SK-N-SH (cell line): Measurements from ENCODE around the gene PEX10. TPM values are rescaled to one million over a fixed set of nuclear protein-coding genes. Genes with fewer than 3 reads are reported as not detected.

Source experiments
- CTCF ChIA-PET: fragments of 300-600, 350-600 bp; formaldehyde crosslinking; extraction: SDS; loops from one replicate; lab custom pipeline; 2021; lab: Yijun Ruan, JAX
- POLR2A ChIA-PET: fragments of 350-600 bp; sonication (Branson Sonifier 250); formaldehyde crosslinking; extraction: SDS; loops from one replicate; lab custom pipeline; 2020; ENCODE audit warnings: antibody characterized with exemption, inconsistent platforms; lab: Yijun Ruan, JAX
- DNase-seq: peaks from one replicate; pipeline ENCODE4 v3.0.0; 2012
- H2AFZ ChIP-seq: fragments of 200-600 bp; sonication (generic); 2 replicates; pipeline ENCODE4 v1.8.1; 2016; ENCODE audit warnings: antibody characterized with exemption, mild to moderate bottlenecking, low read depth
- H3F3A ChIP-seq: fragments of 200-600 bp; sonication (generic); replicated peaks from 2 replicates; pipeline ENCODE3; 2016; ENCODE audit warnings: antibody characterized with exemption, mild to moderate bottlenecking; ENCODE audit not compliant: insufficient read depth
- H3K27ac ChIP-seq, 2 experiments: fragments of 200-500 bp in 1 of 2; fragments of 200-600 bp in 1 of 2; sonication (Bioruptor generic) in 1 of 2; sonication (generic), shearing (Covaris generic) in 1 of 2; 2 replicates each; pipeline versions ENCODE4 v1.5.1 to v1.6.1; 2014 to 2016; ENCODE audit warnings: low read depth in 2 of 2, inconsistent platforms in 1 of 2, low read length in 1 of 2, mild to moderate bottlenecking in 1 of 2, mixed read lengths in 1 of 2
- H3K27me3 ChIP-seq: fragments of 200-600 bp; sonication (generic), shearing (Covaris generic); 2 replicates; pipeline ENCODE4 v1.6.1; 2016; ENCODE audit warnings: mixed run types; ENCODE audit not compliant: insufficient read depth
- H3K36me3 ChIP-seq, 2 experiments: fragments of 200-500 bp in 1 of 2; fragments of 200-600 bp in 1 of 2; sonication (Bioruptor generic) in 1 of 2; sonication (generic) in 1 of 2; replicated peaks in 1 of 2; 2 replicates each; pipeline versions ENCODE3 to v1.5.1; 2014 to 2016; ENCODE audit warnings: low read length in 1 of 2, mild to moderate bottlenecking in 1 of 2; ENCODE audit not compliant: insufficient read depth in 2 of 2, control insufficient read depth in 1 of 2
- H3K4me1 ChIP-seq, 2 experiments: fragments of 200-500 bp in 1 of 2; fragments of 200-600 bp in 1 of 2; sonication (Bioruptor generic) in 1 of 2; sonication (generic), shearing (Covaris generic) in 1 of 2; 2 replicates each; pipeline versions ENCODE4 v1.5.1 to v1.6.1; 2014 to 2016; ENCODE audit warnings: low read depth in 1 of 2, low read length in 1 of 2, mixed run types in 1 of 2; ENCODE audit not compliant: insufficient read depth in 2 of 2, control insufficient read depth in 1 of 2
- H3K4me2 ChIP-seq: fragments of 200-600 bp; sonication (generic), shearing (Covaris generic); 2 replicates; pipeline ENCODE4 v1.6.1; 2017; ENCODE audit warnings: mixed run types
- H3K4me3 ChIP-seq, 2 experiments: fragments of 200-500 bp in 1 of 2; fragments of 200-600 bp in 1 of 2; sonication (Bioruptor generic) in 1 of 2; sonication (generic), shearing (Covaris generic) in 1 of 2; 2 replicates each; pipeline versions ENCODE4 v1.5.1 to v1.8.1; 2014 to 2016; ENCODE audit warnings: low read depth in 2 of 2, inconsistent platforms in 1 of 2, low read length in 1 of 2, mild to moderate bottlenecking in 1 of 2, mixed read lengths in 1 of 2, moderate library complexity in 1 of 2
- H3K79me2 ChIP-seq: fragments of 200-600 bp; sonication (generic); 2 replicates; pipeline ENCODE4 v1.8.1; 2017; ENCODE audit warnings: mild to moderate bottlenecking; ENCODE audit not compliant: insufficient read depth
- H3K9ac ChIP-seq: fragments of 200-600 bp; sonication (generic); 2 replicates; pipeline ENCODE4 v1.6.1; 2017; ENCODE audit warnings: mixed run types
- H3K9me2 ChIP-seq: fragments of 200-600 bp; sonication (generic); 2 replicates; pipeline ENCODE4 v1.6.1; 2017; ENCODE audit warnings: mixed run types
- H3K9me3 ChIP-seq: fragments of 200-600 bp; sonication (generic); 2 replicates; pipeline ENCODE4 v1.6.1; 2017; ENCODE audit warnings: mixed run types, mild to moderate bottlenecking, moderate library complexity
- H4K20me1 ChIP-seq: fragments of 200-600 bp; sonication (generic); 2 replicates; pipeline ENCODE4 v1.6.1; 2017; ENCODE audit warnings: mild to moderate bottlenecking, mixed run types; ENCODE audit not compliant: insufficient read depth
- ELF1 ChIP-seq: IDR thresholded peaks from 2 replicates; pipeline ENCODE4 v1.4.0; 2012
- EP300 ChIP-seq, 2 experiments: IDR thresholded peaks; 2 replicates each; pipeline versions ENCODE4 v1.4.0 to v1.6.1; 2012; ENCODE audit warnings: borderline replicate concordance in 1 of 2, low read depth in 1 of 2, low read length in 1 of 2
- EZH2phosphoT487 ChIP-seq: fragments of 200-600 bp; sonication (generic); IDR thresholded peaks from 2 replicates; pipeline ENCODE4 v1.6.1; 2017; ENCODE audit warnings: low read depth, mixed run types, mild to moderate bottlenecking, antibody characterized with exemption, moderate library complexity, borderline replicate concordance
- FOXJ3 ChIP-seq: sonication (generic); formaldehyde crosslinking; IDR thresholded peaks from 2 replicates; pipeline ENCODE4 v1.5.1; 2020; ENCODE audit warnings: mild to moderate bottlenecking, missing genetic modification reagents
- FOXM1 ChIP-seq: IDR thresholded peaks from 2 replicates; pipeline ENCODE4 v1.4.0; 2012; ENCODE audit warnings: low read depth, mild to moderate bottlenecking
- GATA2 ChIP-seq: sonication (generic); formaldehyde crosslinking; IDR thresholded peaks from 2 replicates; pipeline ENCODE4 v1.5.0; 2020; ENCODE audit warnings: mild to moderate bottlenecking, missing genetic modification reagents
- JUND ChIP-seq: IDR thresholded peaks from 2 replicates; pipeline ENCODE4 v1.4.0; 2012
- MXI1 ChIP-seq: IDR thresholded peaks from 2 replicates; pipeline ENCODE4 v1.6.1; 2012; ENCODE audit warnings: mild to moderate bottlenecking, low read depth, low read length, improper control_type of control experiment
- RAD21 ChIP-seq: IDR thresholded peaks from 2 replicates; pipeline ENCODE4 v1.6.1; 2012; ENCODE audit warnings: mild to moderate bottlenecking, low read length
- RCOR1 ChIP-seq: fragments of 150-350 bp; IDR thresholded peaks from 2 replicates; pipeline ENCODE4 v1.6.1; 2017; ENCODE audit warnings: antibody characterized with exemption, low read length
- RFX5 ChIP-seq: IDR thresholded peaks from 2 replicates; pipeline ENCODE4 v1.6.1; 2012; ENCODE audit warnings: mild to moderate bottlenecking, improper control_type of control experiment, low read length
- SIN3A ChIP-seq: IDR thresholded peaks from 2 replicates; pipeline ENCODE4 v1.6.1; 2012; ENCODE audit warnings: low read depth, mild to moderate bottlenecking, low read length, moderate library complexity, borderline replicate concordance
- SMC3 ChIP-seq: IDR thresholded peaks from 2 replicates; pipeline ENCODE4 v1.6.1; 2012; ENCODE audit warnings: low read depth, low read length, improper control_type of control experiment
- TEAD4 ChIP-seq: IDR thresholded peaks from 2 replicates; pipeline ENCODE4 v1.4.0; 2012; ENCODE audit warnings: mild to moderate bottlenecking, borderline replicate concordance; ENCODE audit not compliant: insufficient read depth
- YY1 ChIP-seq: IDR thresholded peaks from 2 replicates; pipeline ENCODE4 v1.4.0; 2012; ENCODE audit warnings: low read depth, mild to moderate bottlenecking
- WGBS: methylation state at CpG from one replicate; pipeline ENCODE4 v1.1.6; 2017; ENCODE audit warnings: low lambda C conversion rate; 5-methylcytosine and 5-hydroxymethylcytosine counted together
- polyA plus RNA-seq, 3 experiments: library from polyadenylated mRNA; depleted of rRNA; stranded (reverse); fragments of >200 nt; gene quantifications; 2 replicates each; pipeline ENCODE4 v1.2.3, GENCODE V29; 2012
- TF ChIP-seq, protein P1 (sequence below): IDR thresholded peaks from 2 replicates; pipeline ENCODE4; 2012

PEX10 gene
- polyA plus RNA-seq, 1 of the 3 experiments (the other 2 are of a cell fraction): 28.6 TPM

DNA sequence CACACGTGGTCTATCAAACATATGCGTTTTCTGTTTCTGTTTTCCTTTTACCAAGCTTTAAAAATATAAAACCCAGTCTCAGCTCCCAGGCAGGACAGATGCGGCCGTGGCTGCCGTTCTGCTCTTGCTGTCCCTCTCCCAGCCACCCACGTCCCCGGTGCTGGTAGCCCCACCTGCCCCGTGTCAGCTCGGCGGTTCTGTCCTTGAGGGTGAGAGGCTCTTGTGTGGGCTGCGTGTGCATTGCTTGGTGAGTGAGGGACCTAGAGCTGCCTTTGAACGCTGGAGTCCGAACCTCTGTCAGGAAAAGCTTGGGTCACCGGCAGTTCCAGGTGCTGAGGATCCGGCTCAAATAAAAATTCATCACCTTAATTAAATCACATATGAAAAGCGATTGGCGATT, 16.3 kb downstream of the PEX10 start:
- POLR2A ChIA-PET: no interaction called here
- H4K20me1 ChIP-seq: peaks cover 37% of the 10 kb centered on the region

GRCh38 chr1:2395245-2395644, 17.1 kb downstream of the PEX10 start:
- TF ChIP-seq GATA2 (no peak), RAD21 (no peak), JUND (no peak), RCOR1 (no peak), SIN3A (no peak), RFX5 (no peak), SMC3 (no peak), FOXM1 (no peak), YY1 (no peak), ELF1 (no peak), FOXJ3 (CRISPR knock-in tag) (no peak), MXI1 (no peak)
- TF ChIP-seq, all 33 proteins: peak for 0
- peaks cover 0 to 20% of the 10 kb centered on the region in 2 experiments; a peak in 2 of 4 replicates for H3K4me1 ChIP-seq
- H3K27me3 ChIP-seq: no peaks in the 10 kb centered on the region
- peaks cover 85% of the 10 kb centered on the region for H3K79me2 ChIP-seq
- no peaks in the 10 kb centered on the region for H3K9me3 ChIP-seq
- no peak overlapping the region for H3K4me3 ChIP-seq
- H3K9me2 ChIP-seq: no peaks in the 10 kb centered on the region
- peaks cover 35% of the 10 kb centered on the region for H4K20me1 ChIP-seq
- 88% methylated on average over 10 of the region's 10 CpGs for WGBS
- H3F3A ChIP-seq: peaks cover 9% of the 10 kb centered on the region
- CTCF ChIA-PET: interaction anchor here (1.0 kb wide), 1 partner anchor 13 kb away, joined by 5 read pairs; no protein-coding TSS in a partner anchor
- POLR2A ChIA-PET: no interaction called here
- H3K27ac ChIP-seq: no peak overlapping the region
- H3K9ac ChIP-seq: no peak overlapping the region
- H3K36me3 ChIP-seq: peaks cover 26 to 68% of the 10 kb centered on the region in 2 experiments
- no peak for DNase-seq
- no peak overlapping the region for H2AFZ ChIP-seq
- no peak overlapping the region for H3K4me2 ChIP-seq

More for the DNA sequence above, 16.3 kb downstream of the PEX10 start:
- Histone ChIP-seq H3K4me2 (no peak overlapping the region), H3K36me3 (peaks cover 29 to 76% of the 10 kb centered on the region in 2 experiments), H3F3A (peaks cover 14% of the 10 kb centered on the region), H3K27ac (no peak overlapping the region), H3K9me3 (no peaks in the 10 kb centered on the region), H3K9me2 (no peaks in the 10 kb centered on the region), H3K9ac (no peak overlapping the region), H2AFZ (no peak overlapping the region), H3K4me1 (peaks cover 0 to 18% of the 10 kb centered on the region in 2 experiments; a peak in 2 of 4 replicates), H3K27me3 (no peaks in the 10 kb centered on the region), H3K79me2 (peaks cover 77% of the 10 kb centered on the region), H3K4me3 (no peak overlapping the region)
- DNase-seq: no peak
- CTCF ChIA-PET: interaction anchor here (1.6 to 2.8 kb wide), 2 partner anchors 15 to 201 kb away, joined by 9 read pairs; partner anchors contain the start of gene FAAP20
- no peak for TF ChIP-seq RFX5
- TF ChIP-seq TEAD4: no peak
- no peak for TF ChIP-seq EZH2phosphoT487
- TF ChIP-seq EP300 (IDR thresholded peaks at IDR 0.05; ENCODE audit: borderline replicate concordance in 1 of 2, low read depth in 1 of 2, low read length in 1 of 2): no peak
- no peak for TF ChIP-seq GATA2
- TF ChIP-seq, protein P1, sequence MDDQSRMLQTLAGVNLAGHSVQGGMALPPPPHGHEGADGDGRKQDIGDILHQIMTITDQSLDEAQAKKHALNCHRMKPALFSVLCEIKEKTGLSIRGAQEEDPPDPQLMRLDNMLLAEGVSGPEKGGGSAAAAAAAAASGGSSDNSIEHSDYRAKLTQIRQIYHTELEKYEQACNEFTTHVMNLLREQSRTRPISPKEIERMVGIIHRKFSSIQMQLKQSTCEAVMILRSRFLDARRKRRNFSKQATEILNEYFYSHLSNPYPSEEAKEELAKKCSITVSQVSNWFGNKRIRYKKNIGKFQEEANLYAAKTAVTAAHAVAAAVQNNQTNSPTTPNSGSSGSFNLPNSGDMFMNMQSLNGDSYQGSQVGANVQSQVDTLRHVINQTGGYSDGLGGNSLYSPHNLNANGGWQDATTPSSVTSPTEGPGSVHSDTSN: no peak
- no peak for TF ChIP-seq RCOR1
- WGBS: 91% methylated on average over 17 of the region's 17 CpGs
